IPS-20b (cell line): ENCODE results near the gene COL5A3.
A peak's percentile ranks its signal among the peaks of the same experiment; 100 is the strongest.

ENCODE experiments used
- H3K27ac ChIP-seq: one replicate; pipeline ENCODE4 v1.5.1; 2013; ENCODE audit warnings: low read length
- H3K27me3 ChIP-seq: 2 replicates; pipeline ENCODE4 v1.6.1; 2013; ENCODE audit warnings: mild to moderate bottlenecking, low read length, inconsistent platforms; ENCODE audit not compliant: insufficient read depth
- H3K36me3 ChIP-seq: 2 replicates; pipeline ENCODE4 v1.6.1; 2013; ENCODE audit warnings: low read depth, mild to moderate bottlenecking, inconsistent platforms, low read length, moderate library complexity; ENCODE audit not compliant: insufficient read depth
- H3K4me1 ChIP-seq: 2 replicates; pipeline ENCODE4 v1.6.1; 2013; ENCODE audit warnings: mild to moderate bottlenecking, control low read depth, inconsistent platforms, low read length, moderate library complexity; ENCODE audit not compliant: insufficient read depth
- H3K4me3 ChIP-seq: 2 replicates; pipeline ENCODE4 v1.5.1; 2013; ENCODE audit warnings: mild to moderate bottlenecking, low read length, inconsistent platforms
- H3K9ac ChIP-seq: 2 replicates; pipeline ENCODE4 v1.6.1; 2013; ENCODE audit warnings: low read depth, mild to moderate bottlenecking, inconsistent platforms, low read length, moderate library complexity
- H3K9me3 ChIP-seq: 2 replicates; pipeline ENCODE4 v1.6.1; 2013; ENCODE audit warnings: mild to moderate bottlenecking, low read depth, low read length, inconsistent platforms; ENCODE audit not compliant: insufficient read depth

The COL5A3 gene

DNA sequence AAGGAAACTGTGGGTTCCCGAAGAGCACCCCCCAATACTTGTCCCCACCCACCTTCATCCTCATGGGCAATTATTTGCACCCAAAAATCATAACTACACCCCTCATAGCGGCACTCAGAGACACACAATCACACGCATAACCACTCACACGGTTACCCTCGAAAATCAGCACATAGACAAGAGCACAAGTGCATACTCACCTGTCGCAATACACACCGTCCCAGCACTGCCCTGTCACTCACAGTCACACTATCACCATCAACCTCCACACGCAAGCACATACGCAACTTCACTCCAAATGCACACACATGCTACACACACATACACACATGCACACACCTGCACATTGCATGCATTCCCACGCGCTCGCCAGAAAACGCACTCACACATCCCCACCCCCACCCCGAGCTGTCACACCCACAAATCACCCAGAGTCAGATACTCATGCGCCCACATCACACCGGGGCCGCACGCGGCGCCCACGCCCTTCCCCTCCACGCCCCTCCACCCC lies 535 bp downstream of the COL5A3 start:
- Histone ChIP-seq H3K27me3 (peaks cover 55% of the 10 kb centered on the region), H3K36me3 (no peaks in the 10 kb centered on the region), H3K4me3 (peak overlapping the region; percentile 27), H3K9ac (no peak overlapping the region), H3K9me3 (no peaks in the 10 kb centered on the region), H3K27ac (no peak overlapping the region), H3K4me1 (peaks cover 4% of the 10 kb centered on the region)

DNA sequence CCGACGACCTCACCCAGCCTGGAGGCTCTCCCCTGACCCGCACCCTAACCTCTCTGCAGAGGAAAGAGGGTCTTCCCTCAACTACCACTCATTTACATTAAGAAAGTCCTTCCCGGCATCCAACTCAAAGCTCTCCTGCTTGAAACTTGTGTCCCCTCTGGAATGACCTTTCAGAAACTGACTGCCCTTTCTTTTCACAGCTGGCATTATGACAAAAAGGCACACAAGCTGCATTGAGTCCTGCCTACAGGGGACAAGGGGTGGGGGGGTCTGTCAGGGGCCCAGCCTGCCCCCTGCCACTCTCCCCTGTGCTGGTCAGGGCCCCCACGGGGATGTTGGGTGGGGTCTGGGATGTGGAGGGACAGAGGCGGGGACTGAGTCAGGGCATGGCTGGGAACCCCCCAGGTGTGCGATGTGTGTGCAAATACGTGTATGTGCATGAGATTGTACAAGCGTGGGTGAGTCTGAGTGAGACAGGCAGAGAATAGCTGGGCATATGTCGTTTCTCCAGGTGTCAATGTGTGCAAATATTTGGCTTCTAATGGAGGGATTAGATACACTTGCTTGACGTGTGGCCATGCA lies 2.0 kb downstream of the COL5A3 start:
- Histone ChIP-seq H3K36me3 (no peaks in the 10 kb centered on the region), H3K4me1 (peaks cover 4% of the 10 kb centered on the region), H3K4me3 (no peak overlapping the region), H3K27me3 (peaks cover 50% of the 10 kb centered on the region), H3K9me3 (no peaks in the 10 kb centered on the region), H3K9ac (no peak overlapping the region), H3K27ac (no peak overlapping the region)

DNA sequence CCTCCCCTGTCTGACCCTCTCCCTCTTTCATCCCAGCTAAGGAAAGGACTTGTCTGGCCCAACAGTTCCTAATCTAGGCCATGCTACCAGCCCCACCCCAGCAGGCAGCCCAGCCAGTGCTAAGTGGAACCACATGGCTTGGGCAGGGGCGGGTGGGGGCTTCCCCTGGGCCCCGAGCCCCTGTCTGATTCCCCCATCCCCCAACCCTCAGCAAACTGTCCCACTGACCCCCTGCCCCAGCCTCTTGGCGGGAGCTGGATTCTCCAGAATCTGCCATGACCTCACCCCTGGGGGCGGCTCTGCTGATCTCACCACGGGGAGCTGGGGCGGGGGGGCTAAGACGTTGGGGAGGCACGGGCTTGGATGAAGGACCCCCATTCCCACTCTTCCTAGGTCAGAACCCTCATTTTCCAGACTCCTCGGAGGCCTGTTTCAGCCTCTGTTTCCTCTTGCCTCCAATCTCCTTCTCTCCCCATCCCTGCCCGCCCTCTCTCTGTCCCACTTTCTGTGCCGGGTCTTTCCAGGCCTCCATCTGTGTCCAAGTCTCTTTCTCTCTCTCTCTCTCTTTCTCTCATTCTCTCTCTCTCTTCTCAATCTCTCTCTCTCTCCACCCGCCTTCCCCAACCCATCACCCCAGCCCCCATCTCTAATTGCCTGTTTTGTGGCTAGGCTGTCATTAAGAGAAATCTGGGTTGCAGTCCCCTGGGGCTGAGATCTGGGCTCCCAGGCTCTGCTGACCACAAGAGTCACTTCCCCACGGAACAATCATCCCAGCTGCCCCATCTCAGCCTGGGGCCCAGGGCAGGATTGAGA lies 2.7 kb downstream of the COL5A3 start:
- H3K4me1 ChIP-seq = peaks cover 4% of the 10 kb centered on the region
- H3K27me3 ChIP-seq = peaks cover 45% of the 10 kb centered on the region
- H3K4me3 ChIP-seq = no peak overlapping the region
- no peak overlapping the region for H3K27ac ChIP-seq
- H3K9me3 ChIP-seq = no peaks in the 10 kb centered on the region
- H3K36me3 ChIP-seq = no peaks in the 10 kb centered on the region
- H3K9ac ChIP-seq = no peak overlapping the region

DNA sequence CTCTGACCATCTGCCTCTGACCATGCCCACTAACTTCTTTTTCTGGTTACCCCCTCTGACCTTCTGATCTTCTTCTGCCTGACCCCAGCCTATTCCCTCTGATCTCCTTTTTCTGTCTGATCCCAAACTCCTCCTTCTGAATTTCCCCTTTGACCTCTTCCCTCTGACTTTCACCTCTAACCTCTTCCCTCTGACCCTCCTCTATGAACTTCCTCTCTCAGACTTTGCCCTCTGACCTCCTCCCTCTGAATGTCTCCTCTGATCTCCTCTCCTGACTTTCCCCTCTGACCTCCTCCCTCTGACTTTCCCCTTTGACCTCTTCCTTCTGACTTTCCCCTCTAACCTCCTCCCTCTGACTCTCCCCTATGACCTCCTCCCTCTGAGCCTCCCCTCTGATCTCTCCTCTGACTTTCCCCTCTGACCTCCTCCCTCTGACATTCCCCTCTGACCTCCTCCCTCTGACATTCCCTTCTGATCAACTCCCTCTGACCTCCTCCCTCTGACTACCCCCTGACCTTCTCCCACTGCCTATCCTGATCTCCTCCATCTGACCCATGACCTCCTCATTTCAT lies 3.5 kb downstream of the COL5A3 start:
- Histone ChIP-seq H3K9me3 (no peaks in the 10 kb centered on the region), H3K27ac (no peak overlapping the region), H3K4me3 (no peak overlapping the region), H3K4me1 (peaks cover 4% of the 10 kb centered on the region), H3K36me3 (no peaks in the 10 kb centered on the region), H3K27me3 (peaks cover 38% of the 10 kb centered on the region), H3K9ac (no peak overlapping the region)

DNA sequence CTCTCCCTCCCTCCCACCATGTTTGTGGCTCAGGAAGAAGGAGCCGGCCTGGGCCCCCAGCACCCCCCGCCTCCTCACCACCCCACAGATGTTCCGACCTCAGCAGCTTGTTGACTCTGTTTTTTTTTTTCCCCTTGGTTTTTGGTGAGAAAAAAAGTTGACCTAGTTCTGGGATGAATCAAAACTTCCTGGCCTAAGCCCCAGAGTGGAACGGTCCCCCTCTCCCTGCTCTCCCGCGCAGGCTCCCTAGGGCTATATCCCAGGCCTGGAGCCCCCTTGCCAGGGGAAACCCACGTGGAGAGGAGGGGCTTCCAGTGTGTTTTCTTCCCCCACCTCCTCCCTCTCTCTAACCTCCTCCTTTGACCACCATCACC lies 4.0 kb downstream of the COL5A3 start:
- H3K27me3 ChIP-seq = peaks cover 33% of the 10 kb centered on the region
- H3K4me3 ChIP-seq = no peak overlapping the region
- H3K27ac ChIP-seq = no peak overlapping the region
- H3K36me3 ChIP-seq = no peaks in the 10 kb centered on the region
- no peak overlapping the region for H3K9ac ChIP-seq
- peaks cover 4% of the 10 kb centered on the region for H3K4me1 ChIP-seq
- no peaks in the 10 kb centered on the region for H3K9me3 ChIP-seq

DNA sequence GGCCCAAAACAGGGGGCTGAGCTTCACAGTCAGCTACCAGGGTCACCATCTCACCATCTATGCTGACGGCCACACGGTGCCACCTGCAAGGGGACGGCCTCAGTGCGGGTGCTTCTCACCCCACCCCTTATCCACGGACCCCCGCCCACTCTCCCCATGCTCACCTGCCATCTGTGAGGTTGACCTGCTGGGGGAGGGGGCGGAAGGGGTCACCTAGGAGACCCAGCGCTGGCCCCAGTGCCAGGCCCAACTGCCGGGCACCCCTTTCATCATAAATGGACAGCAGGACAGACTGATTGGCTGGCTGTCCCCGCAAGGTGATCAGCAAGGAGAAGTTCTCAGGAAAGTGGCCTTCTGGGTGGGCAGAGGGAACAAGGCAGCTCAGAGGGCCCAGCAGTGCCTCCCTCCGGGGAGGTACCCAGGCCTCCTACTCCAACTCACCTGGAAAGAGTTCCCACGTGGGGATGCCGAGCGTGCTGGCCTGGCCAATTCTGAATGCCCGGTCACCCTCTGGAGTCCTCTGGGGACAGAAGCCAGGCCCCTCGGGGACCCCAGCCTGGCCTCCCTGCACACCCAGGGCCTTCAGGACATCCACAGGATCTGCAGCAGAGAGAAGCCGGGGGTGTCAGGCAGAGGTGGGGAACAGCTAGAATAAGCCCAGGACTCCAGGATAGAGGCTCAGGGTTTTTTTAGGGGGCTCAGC lies 4.5 kb downstream of the COL5A3 start:
- H3K4me1 ChIP-seq = peaks cover 4% of the 10 kb centered on the region
- no peak overlapping the region for H3K9ac ChIP-seq
- H3K36me3 ChIP-seq = no peaks in the 10 kb centered on the region
- H3K9me3 ChIP-seq = no peaks in the 10 kb centered on the region
- no peak overlapping the region for H3K4me3 ChIP-seq
- peaks cover 28% of the 10 kb centered on the region for H3K27me3 ChIP-seq
- H3K27ac ChIP-seq = no peak overlapping the region

DNA sequence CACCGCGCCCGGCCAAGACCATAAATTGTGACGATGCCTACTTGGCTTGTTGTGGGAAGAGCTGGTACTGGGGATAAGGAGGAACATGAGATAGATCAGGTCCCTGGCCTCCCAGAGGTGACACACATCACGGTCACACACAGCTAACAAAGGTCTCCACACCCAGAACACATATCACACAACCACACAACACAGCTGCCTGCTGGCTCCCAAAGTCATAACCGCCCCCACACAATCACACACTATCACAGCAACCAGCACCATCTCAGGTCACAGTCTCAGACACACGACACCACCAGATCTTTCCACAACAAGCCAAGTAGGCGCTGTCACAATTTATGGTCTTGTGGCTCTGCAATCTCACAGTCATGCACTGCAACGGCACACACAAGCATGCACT lies 5.7 kb downstream of the COL5A3 start:
- Histone ChIP-seq H3K27ac (no peak overlapping the region), H3K9me3 (no peaks in the 10 kb centered on the region), H3K27me3 (peaks cover 21% of the 10 kb centered on the region), H3K36me3 (no peaks in the 10 kb centered on the region), H3K9ac (no peak overlapping the region), H3K4me3 (no peak overlapping the region), H3K4me1 (peaks cover 1% of the 10 kb centered on the region)

DNA sequence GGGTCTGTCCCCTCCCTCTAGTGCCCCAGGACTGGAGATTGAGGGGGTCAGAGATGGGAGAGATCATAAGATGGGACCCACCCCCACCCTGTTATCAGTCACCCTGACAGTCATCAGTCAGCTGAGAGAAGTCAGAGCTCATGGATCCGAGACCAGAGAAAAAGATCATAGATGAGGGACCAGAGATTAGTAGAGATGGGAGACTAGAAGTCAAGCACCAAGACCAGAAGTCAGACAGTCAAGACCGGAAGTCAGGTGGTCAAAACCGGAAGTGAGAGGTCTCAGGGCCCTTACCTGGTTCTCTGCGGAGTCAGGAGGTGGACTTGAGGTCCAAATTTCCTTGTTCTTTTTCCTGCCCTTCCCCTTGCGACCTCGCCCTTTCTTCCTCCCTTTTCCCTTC lies 7.0 kb downstream of the COL5A3 start:
- H3K36me3 ChIP-seq = no peaks in the 10 kb centered on the region
- H3K4me3 ChIP-seq = no peak overlapping the region
- H3K27me3 ChIP-seq = peaks cover 10% of the 10 kb centered on the region; the same call in 1 of the 2 replicates
- H3K27ac ChIP-seq = no peak overlapping the region
- H3K4me1 ChIP-seq = no peaks in the 10 kb centered on the region
- H3K9me3 ChIP-seq = no peaks in the 10 kb centered on the region
- no peak overlapping the region for H3K9ac ChIP-seq

DNA sequence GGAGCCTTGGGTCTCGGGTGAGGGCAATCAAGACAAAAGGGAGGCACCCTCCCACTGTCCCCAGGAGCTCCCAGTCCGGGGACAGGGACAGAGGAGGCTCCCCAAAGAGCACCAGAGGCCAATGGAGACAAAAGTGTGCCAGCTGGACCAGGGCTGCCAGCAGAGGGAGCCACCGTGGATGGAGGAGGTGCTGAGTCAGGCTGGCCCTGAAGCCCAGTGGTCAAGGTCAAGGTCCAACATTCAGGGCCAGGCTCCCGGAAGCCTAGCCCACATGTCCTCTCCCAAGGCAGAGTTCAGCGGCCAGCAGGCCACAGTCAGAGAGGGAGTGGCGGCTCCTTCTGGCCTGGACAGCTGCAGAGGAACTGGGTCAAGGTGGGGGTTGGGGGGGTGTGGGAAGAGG lies 8.4 kb downstream of the COL5A3 start:
- Histone ChIP-seq H3K27me3 (peaks cover 6% of the 10 kb centered on the region; the same call in 1 of the 2 replicates), H3K27ac (no peak overlapping the region), H3K9me3 (no peaks in the 10 kb centered on the region), H3K4me1 (no peaks in the 10 kb centered on the region), H3K9ac (no peak overlapping the region), H3K36me3 (no peaks in the 10 kb centered on the region), H3K4me3 (no peak overlapping the region)

DNA sequence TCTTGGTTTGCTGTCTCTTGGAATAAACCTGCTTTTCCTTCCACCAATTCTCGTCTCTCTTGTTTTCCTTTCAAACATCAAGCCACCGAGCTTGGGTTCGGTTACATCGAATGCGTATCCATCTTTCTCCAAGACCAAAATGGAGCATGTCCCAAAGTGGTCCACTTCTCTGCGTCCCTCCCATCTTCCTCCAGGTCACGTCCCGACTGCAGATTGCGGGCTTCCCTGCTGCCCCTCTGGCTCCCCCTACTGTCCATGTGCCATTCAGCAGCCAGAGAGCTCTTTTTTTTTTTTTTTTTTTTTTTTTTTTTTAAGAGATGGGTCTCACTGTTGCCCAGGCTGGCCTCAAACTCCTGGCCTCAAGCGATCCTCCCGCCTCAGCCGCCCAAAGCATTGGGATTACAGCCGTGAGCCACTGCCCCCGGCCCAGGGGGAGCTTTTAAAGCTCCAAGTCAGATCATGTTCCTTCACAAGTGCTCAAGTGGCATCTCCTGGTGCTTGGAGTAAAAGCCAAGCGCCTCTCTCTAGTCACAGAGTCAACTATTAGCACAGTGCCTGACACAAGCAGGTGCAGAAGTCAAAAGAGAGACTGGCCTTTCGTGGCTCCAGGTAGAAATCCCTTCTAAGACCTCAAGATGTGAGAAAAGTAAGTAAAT lies 10.0 kb downstream of the COL5A3 start:
- H3K4me1 ChIP-seq = no peaks in the 10 kb centered on the region
- H3K27me3 ChIP-seq = peaks cover 6% of the 10 kb centered on the region; the same call in 1 of the 2 replicates
- H3K9ac ChIP-seq = no peak overlapping the region
- H3K36me3 ChIP-seq = no peaks in the 10 kb centered on the region
- H3K9me3 ChIP-seq = no peaks in the 10 kb centered on the region
- no peak overlapping the region for H3K4me3 ChIP-seq
- H3K27ac ChIP-seq = no peak overlapping the region

DNA sequence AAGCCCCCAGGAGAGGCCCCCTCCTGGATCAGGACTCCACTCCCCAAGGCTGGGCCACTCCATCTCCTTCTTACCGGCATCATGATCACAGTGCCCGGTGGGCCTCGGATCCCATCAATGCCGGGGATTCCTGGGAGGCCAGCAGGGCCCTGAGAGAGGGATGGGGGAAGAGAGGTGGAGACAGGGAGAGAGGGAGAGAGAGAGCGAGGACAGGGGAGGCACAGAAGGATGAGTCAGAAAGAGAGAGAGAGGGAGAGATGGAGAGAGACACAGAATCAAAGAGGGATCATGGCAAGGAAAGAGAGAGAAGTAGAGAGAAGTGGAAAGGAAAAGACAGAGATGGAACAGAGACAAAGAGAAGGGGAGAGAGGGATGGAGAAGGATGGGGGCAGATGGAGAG lies 13.8 kb downstream of the COL5A3 start:
- peaks cover 6% of the 10 kb centered on the region; the same call in 1 of the 2 replicates for H3K27me3 ChIP-seq

More for the DNA sequence above, 13.8 kb downstream of the COL5A3 start:
- H3K4me3 ChIP-seq = no peak overlapping the region
- no peaks in the 10 kb centered on the region for H3K36me3 ChIP-seq
- H3K9me3 ChIP-seq = no peaks in the 10 kb centered on the region
- no peak overlapping the region for H3K27ac ChIP-seq
- H3K9ac ChIP-seq = no peak overlapping the region
- H3K4me1 ChIP-seq = no peaks in the 10 kb centered on the region
